PC-3 (cell line): ENCODE measurements around the gene KDM6A.

Experiments used
- CTCF ChIP-seq: fragments of 300-600 bp; sonication (generic); conservative IDR thresholded peaks from 2 replicates; pipeline ENCODE4 v1.5.1; 2017; ENCODE audit warnings: antibody characterized with exemption, low read depth, mild to moderate bottlenecking, low read length
- EZH2 ChIP-seq: fragments of 300-600 bp; sonication (generic); IDR thresholded peaks from one replicate; pipeline ENCODE4 v1.6.1; 2017; ENCODE audit warnings: antibody characterized with exemption, mild to moderate bottlenecking, low read length; ENCODE audit not compliant: unreplicated experiment
- EZH2phosphoT487 ChIP-seq: fragments of 300-600 bp; sonication (generic); IDR thresholded peaks from 2 replicates; pipeline ENCODE4 v1.6.1; 2018; ENCODE audit warnings: mild to moderate bottlenecking, antibody characterized with exemption, low read length, borderline replicate concordance

GRCh38 chrX:44931441-44931973, 58.5 kb downstream of the KDM6A start:
- no peak for TF ChIP-seq EZH2
- TF ChIP-seq CTCF: no peak
- no peak for TF ChIP-seq EZH2phosphoT487
